ENCODE results near the gene PRG2.

- no peak for TF ChIP-seq POLR2A (IDR thresholded peaks at IDR 0.05; ENCODE audit: low read length)
- TF ChIP-seq, protein P1, sequence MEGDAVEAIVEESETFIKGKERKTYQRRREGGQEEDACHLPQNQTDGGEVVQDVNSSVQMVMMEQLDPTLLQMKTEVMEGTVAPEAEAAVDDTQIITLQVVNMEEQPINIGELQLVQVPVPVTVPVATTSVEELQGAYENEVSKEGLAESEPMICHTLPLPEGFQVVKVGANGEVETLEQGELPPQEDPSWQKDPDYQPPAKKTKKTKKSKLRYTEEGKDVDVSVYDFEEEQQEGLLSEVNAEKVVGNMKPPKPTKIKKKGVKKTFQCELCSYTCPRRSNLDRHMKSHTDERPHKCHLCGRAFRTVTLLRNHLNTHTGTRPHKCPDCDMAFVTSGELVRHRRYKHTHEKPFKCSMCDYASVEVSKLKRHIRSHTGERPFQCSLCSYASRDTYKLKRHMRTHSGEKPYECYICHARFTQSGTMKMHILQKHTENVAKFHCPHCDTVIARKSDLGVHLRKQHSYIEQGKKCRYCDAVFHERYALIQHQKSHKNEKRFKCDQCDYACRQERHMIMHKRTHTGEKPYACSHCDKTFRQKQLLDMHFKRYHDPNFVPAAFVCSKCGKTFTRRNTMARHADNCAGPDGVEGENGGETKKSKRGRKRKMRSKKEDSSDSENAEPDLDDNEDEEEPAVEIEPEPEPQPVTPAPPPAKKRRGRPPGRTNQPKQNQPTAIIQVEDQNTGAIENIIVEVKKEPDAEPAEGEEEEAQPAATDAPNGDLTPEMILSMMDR (IDR thresholded peaks at IDR 0.05): no peak
These were observed 26.6 kb upstream of the PRG2 start for GRCh38 chr11:57417056-57417455.

All from A549 (cell line).